ENCODE data around the gene ZNF805. TPM values are rescaled to one million over a fixed set of nuclear protein-coding genes. Genes with fewer than 3 reads are reported as not detected.

Gene ZNF805
- total and polyA plus RNA-seq, 2 of the 13 experiments (the other 11 are each of a cell fraction or from before 2014, with no cell fraction given) = 5.1 to 12.8 TPM

GRCh38 chr19:57280165-57280961 lies 39.9 kb downstream of the ZNF805 start, which contains the start of gene ZNF460 (continued):
- peak; percentile 96 for TF ChIP-seq ARID4A (CRISPR knock-in tag; IDR thresholded peaks at IDR 0.05; ENCODE audit: borderline replicate concordance)
- TF ChIP-seq RNF219 (CRISPR knock-in tag; IDR thresholded peaks at IDR 0.05) = no peak
- no peak for TF ChIP-seq WIZ (CRISPR knock-in tag; IDR thresholded peaks at IDR 0.05)
- TF ChIP-seq TSC22D2 (CRISPR knock-in tag; IDR thresholded peaks at IDR 0.05; ENCODE audit: borderline replicate concordance) = no peak
- 0 out of 2 replicates have a peak, but pooled peaks have one; percentile 43 for TF ChIP-seq HOMEZ (CRISPR knock-in tag; IDR thresholded peaks at IDR 0.05; ENCODE audit: low read depth)
- TF ChIP-seq HOXA9 (CRISPR knock-in tag; IDR thresholded peaks at IDR 0.05; ENCODE audit: borderline replicate concordance) = no peak
- TF ChIP-seq E2F1 (CRISPR knock-in tag; IDR thresholded peaks at IDR 0.05) = peak; percentile 55; the same call in 1 of the 2 replicates
- no peak for TF ChIP-seq ZFP62 (CRISPR knock-in tag; IDR thresholded peaks at IDR 0.05)
- no peak; a peak in 1 of 4 replicates for TF ChIP-seq REST (IDR thresholded peaks at IDR 0.05; ENCODE audit: borderline replicate concordance in 1 of 2, low read depth in 1 of 2, low read length in 2 of 2)
- TF ChIP-seq TGIF2 (CRISPR knock-in tag; IDR thresholded peaks at IDR 0.05) = 0 out of 2 replicates have a peak, but pooled peaks have one; percentile 22
- TF ChIP-seq KLF6 (CRISPR knock-in tag; IDR thresholded peaks at IDR 0.05) = no peak
- no peak for TF ChIP-seq HDAC6 (IDR thresholded peaks at IDR 0.05; ENCODE audit: low read depth, low read length)
- peak; percentile 45; the same call in 1 of the 2 replicates for TF ChIP-seq JUN (CRISPR knock-in tag; IDR thresholded peaks at IDR 0.05)
- TF ChIP-seq SP4 (CRISPR knock-in tag; IDR thresholded peaks at IDR 0.05) = peak; percentile 72
- peak; percentile 49; the same call in 1 of the 2 replicates for TF ChIP-seq ZBTB21 (CRISPR knock-in tag; IDR thresholded peaks at IDR 0.05)

Measured in HepG2 (cell line).